Measurements from ENCODE around the gene MCF2L. TPM values are rescaled to one million over a fixed set of nuclear protein-coding genes. Genes with fewer than 3 reads are reported as not detected.

Gene MCF2L
- total RNA-seq, 1 experiment from 2014 or later: 53.2 TPM

DNA sequence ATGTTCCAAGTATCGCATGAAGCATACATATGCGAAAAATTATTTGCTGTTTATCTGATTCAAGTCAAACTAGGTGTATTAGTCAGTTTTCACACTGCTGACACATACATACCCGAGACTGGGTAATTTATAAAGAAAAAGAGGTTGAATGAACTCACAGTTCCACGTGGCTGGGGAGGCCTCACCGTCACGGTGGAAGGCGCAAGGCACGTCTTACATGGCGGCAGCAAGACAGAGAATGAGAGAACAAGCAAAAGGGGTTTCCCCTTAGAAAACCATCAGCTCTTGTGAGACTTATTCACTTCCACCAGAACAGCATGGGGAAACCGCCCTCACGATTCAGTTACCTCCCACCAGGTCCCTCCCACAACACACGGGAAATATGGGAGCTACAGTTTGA is 176.5 kb downstream of the MCF2L start:
- DNase-seq (ENCODE audit: low spot score): no peak

- no peak for DNase-seq (ENCODE audit: low spot score)
Observed at GRCh38 chr13:113145911-113146598, 177.0 kb downstream of the MCF2L start.

DNA sequence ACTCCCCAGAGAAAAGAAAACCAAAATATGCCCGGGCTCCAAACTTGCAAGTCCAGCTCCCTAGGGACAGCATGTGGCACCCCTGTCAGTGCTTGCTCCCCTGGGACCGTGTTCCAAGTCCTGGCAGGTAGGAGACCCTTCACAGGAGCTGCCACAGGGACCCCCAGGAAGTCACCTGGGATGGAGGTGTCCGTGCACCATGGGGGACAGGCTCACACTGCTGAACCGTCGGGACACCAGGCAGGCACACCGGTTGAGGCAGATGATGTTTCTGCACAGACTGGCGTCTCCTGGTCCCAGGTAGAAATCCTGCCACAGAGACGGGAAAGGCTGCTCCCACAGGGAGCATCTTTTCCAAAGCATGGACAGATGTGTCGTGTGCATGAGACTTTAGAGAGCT is 177.7 kb downstream of the MCF2L start:
- DNase-seq (ENCODE audit: low spot score): no peak

DNA sequence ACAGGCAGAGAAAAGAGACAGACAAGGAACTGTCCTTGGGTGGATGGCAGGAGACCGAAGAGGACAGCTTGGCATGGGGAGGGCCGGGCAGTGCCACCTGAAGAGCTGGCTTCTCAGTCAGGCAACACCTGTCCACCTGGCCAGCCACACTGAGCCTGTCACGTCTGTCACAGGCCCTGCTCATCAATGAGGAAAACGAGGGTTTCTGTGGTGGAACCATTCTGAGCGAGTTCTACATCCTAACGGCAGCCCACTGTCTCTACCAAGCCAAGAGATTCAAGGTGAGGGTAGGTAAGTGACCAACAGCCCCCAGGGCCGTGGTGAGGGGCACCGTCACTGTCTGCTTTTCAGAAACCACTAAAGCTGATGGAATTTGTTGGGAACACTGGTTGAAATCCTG is 178.2 kb downstream of the MCF2L start:
- DNase-seq (ENCODE audit: low spot score): no peak

DNA sequence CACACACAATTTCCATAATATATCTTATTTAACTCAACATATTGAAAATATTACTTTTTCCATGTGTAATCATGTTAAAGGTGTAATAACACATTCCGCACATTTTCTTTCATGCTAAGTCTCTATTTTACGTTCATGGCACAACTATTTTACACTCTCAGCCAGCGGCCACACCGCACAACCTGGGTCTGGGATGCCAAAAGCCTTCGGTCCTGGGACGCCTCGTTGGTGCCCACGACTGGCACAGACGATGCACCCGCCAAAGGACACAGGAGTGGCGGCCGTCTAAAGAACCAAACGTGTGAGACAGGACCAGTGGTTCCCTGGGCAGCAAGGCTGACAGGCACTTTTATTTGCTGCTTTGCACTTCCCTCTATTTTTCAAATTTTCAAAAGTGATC is 179.4 kb downstream of the MCF2L start:
- no peak for DNase-seq (ENCODE audit: low spot score)

GRCh38 chr13:113148940-113149503 is 180.0 kb downstream of the MCF2L start:
- no peak for DNase-seq (ENCODE audit: low spot score)

Other genes with a start within 250 kb of the MCF2L start
- gene F7, start 136.6 kb downstream of the MCF2L start, total RNA-seq (2014; rRNA removed; shearing (Covaris generic)): not detected in 2 replicates
- 0.05 TPM in 1 of 2 replicates, not detected in the other for gene F10, start 153.6 kb downstream of the MCF2L start, total RNA-seq (2014; rRNA removed; shearing (Covaris generic))
- not detected in 2 replicates for gene PROZ, start 189.4 kb downstream of the MCF2L start, total RNA-seq (2014; rRNA removed; shearing (Covaris generic))
- 62.4 and 69.0 TPM in 2 replicates for gene PCID2, start 239.5 kb downstream of the MCF2L start, total RNA-seq (2014; rRNA removed; shearing (Covaris generic))
- 184 and 200 TPM in 2 replicates for gene CUL4A, start 240.4 kb downstream of the MCF2L start, total RNA-seq (2014; rRNA removed; shearing (Covaris generic))

Measured in HT-29 (cell line).